ENCODE results near the gene EPS15.

Gene EPS15

GRCh38 chr1:51432146-51432545 is 86.9 kb downstream of the EPS15 start:
- DNase-seq (ENCODE audit: low spot score), result no peak
- H3K36me3 Mint-ChIP-seq (ENCODE audit: low read depth), result peaks cover 43% of the 10 kb centered on the region
- H3K4me3 Mint-ChIP-seq, result no peak overlapping the region
- no peaks in the 10 kb centered on the region for H3K27me3 Mint-ChIP-seq (ENCODE audit: low read depth)
- H3K9me3 Mint-ChIP-seq, result no peaks in the 10 kb centered on the region
- H3K4me1 Mint-ChIP-seq (ENCODE audit: low read depth), result peaks cover 26% of the 10 kb centered on the region
- H3K27ac Mint-ChIP-seq, result no peak overlapping the region

GRCh38 chr1:51427438-51427837 is 91.6 kb downstream of the EPS15 start:
- peaks cover 33% of the 10 kb centered on the region for H3K36me3 Mint-ChIP-seq (ENCODE audit: low read depth)
- no peaks in the 10 kb centered on the region for H3K9me3 Mint-ChIP-seq
- no peak overlapping the region for H3K4me3 Mint-ChIP-seq
- DNase-seq (ENCODE audit: low spot score), result no peak
- H3K4me1 Mint-ChIP-seq (ENCODE audit: low read depth), result peaks cover 16% of the 10 kb centered on the region
- H3K27me3 Mint-ChIP-seq (ENCODE audit: low read depth), result no peaks in the 10 kb centered on the region
- H3K27ac Mint-ChIP-seq, result no peak overlapping the region

GRCh38 chr1:51425955-51426354 is 93.1 kb downstream of the EPS15 start:
- no peaks in the 10 kb centered on the region for H3K27me3 Mint-ChIP-seq (ENCODE audit: low read depth)
- H3K4me3 Mint-ChIP-seq, result no peak overlapping the region
- H3K4me1 Mint-ChIP-seq (ENCODE audit: low read depth), result peaks cover 22% of the 10 kb centered on the region
- H3K9me3 Mint-ChIP-seq, result no peaks in the 10 kb centered on the region
- peaks cover 40% of the 10 kb centered on the region for H3K36me3 Mint-ChIP-seq (ENCODE audit: low read depth)
- no peak overlapping the region for H3K27ac Mint-ChIP-seq
- no peak for DNase-seq (ENCODE audit: low spot score)

- peaks cover 46% of the 10 kb centered on the region for H3K36me3 Mint-ChIP-seq (ENCODE audit: low read depth)
- no peak overlapping the region for H3K4me3 Mint-ChIP-seq
- no peak for DNase-seq (ENCODE audit: low spot score)
- no peaks in the 10 kb centered on the region for H3K27me3 Mint-ChIP-seq (ENCODE audit: low read depth)
- no peak overlapping the region for H3K27ac Mint-ChIP-seq
- H3K9me3 Mint-ChIP-seq, result no peaks in the 10 kb centered on the region
- peaks cover 22% of the 10 kb centered on the region for H3K4me1 Mint-ChIP-seq (ENCODE audit: low read depth)
These were observed 93.8 kb downstream of the EPS15 start for GRCh38 chr1:51425273-51425672.

GRCh38 chr1:51423073-51423821 is 95.8 kb downstream of the EPS15 start:
- Mint-ChIP-seq H3K27ac (no peak overlapping the region), H3K36me3 (ENCODE audit: low read depth) (peaks cover 51% of the 10 kb centered on the region), H3K4me1 (ENCODE audit: low read depth) (peaks cover 13% of the 10 kb centered on the region), H3K4me3 (no peak overlapping the region), H3K27me3 (ENCODE audit: low read depth) (no peaks in the 10 kb centered on the region), H3K9me3 (no peaks in the 10 kb centered on the region)
- DNase-seq (ENCODE audit: low spot score), result no peak

GRCh38 chr1:51422367-51423072 is 96.5 kb downstream of the EPS15 start:
- H3K27ac Mint-ChIP-seq, result no peak overlapping the region
- H3K4me1 Mint-ChIP-seq (ENCODE audit: low read depth), result peaks cover 13% of the 10 kb centered on the region
- no peaks in the 10 kb centered on the region for H3K9me3 Mint-ChIP-seq
- H3K27me3 Mint-ChIP-seq (ENCODE audit: low read depth), result no peaks in the 10 kb centered on the region
- no peak overlapping the region for H3K4me3 Mint-ChIP-seq
- peaks cover 51% of the 10 kb centered on the region for H3K36me3 Mint-ChIP-seq (ENCODE audit: low read depth)
- no peak for DNase-seq (ENCODE audit: low spot score)

- Mint-ChIP-seq H3K4me3 (no peak overlapping the region), H3K36me3 (ENCODE audit: low read depth) (peaks cover 47% of the 10 kb centered on the region), H3K4me1 (ENCODE audit: low read depth) (peaks cover 13% of the 10 kb centered on the region), H3K9me3 (no peaks in the 10 kb centered on the region), H3K27me3 (ENCODE audit: low read depth) (no peaks in the 10 kb centered on the region), H3K27ac (no peak overlapping the region)
- no peak for DNase-seq (ENCODE audit: low spot score)
These were observed 97.1 kb downstream of the EPS15 start for GRCh38 chr1:51421964-51422363.

- Mint-ChIP-seq H3K4me1 (ENCODE audit: low read depth) (peaks cover 13% of the 10 kb centered on the region), H3K4me3 (no peak overlapping the region), H3K9me3 (no peaks in the 10 kb centered on the region), H3K36me3 (ENCODE audit: low read depth) (peaks cover 46% of the 10 kb centered on the region), H3K27ac (no peak overlapping the region), H3K27me3 (ENCODE audit: low read depth) (no peaks in the 10 kb centered on the region)
- no peak for DNase-seq (ENCODE audit: low spot score)
These were observed 98.0 kb downstream of the EPS15 start for GRCh38 chr1:51420867-51421627.

- Mint-ChIP-seq H3K4me3 (no peak overlapping the region), H3K9me3 (no peaks in the 10 kb centered on the region), H3K4me1 (ENCODE audit: low read depth) (peaks cover 10% of the 10 kb centered on the region), H3K36me3 (ENCODE audit: low read depth) (peaks cover 43% of the 10 kb centered on the region), H3K27ac (no peak overlapping the region), H3K27me3 (ENCODE audit: low read depth) (no peaks in the 10 kb centered on the region)
- DNase-seq (ENCODE audit: low spot score), result no peak
These were observed 100.6 kb downstream of the EPS15 start for GRCh38 chr1:51418384-51418959.

GRCh38 chr1:51417496-51418383 is 101.3 kb downstream of the EPS15 start:
- peaks cover 48% of the 10 kb centered on the region for H3K36me3 Mint-ChIP-seq (ENCODE audit: low read depth)
- H3K4me1 Mint-ChIP-seq (ENCODE audit: low read depth), result peaks cover 12% of the 10 kb centered on the region
- H3K27ac Mint-ChIP-seq, result no peak overlapping the region
- no peak for DNase-seq (ENCODE audit: low spot score)
- no peaks in the 10 kb centered on the region for H3K27me3 Mint-ChIP-seq (ENCODE audit: low read depth)
- no peak overlapping the region for H3K4me3 Mint-ChIP-seq
- no peaks in the 10 kb centered on the region for H3K9me3 Mint-ChIP-seq

GRCh38 chr1:51416910-51417309 is 102.2 kb downstream of the EPS15 start:
- H3K27me3 Mint-ChIP-seq (ENCODE audit: low read depth), result no peaks in the 10 kb centered on the region
- no peak for DNase-seq (ENCODE audit: low spot score)
- H3K27ac Mint-ChIP-seq, result no peak overlapping the region
- H3K36me3 Mint-ChIP-seq (ENCODE audit: low read depth), result peaks cover 53% of the 10 kb centered on the region
- no peak overlapping the region for H3K4me3 Mint-ChIP-seq
- H3K4me1 Mint-ChIP-seq (ENCODE audit: low read depth), result peaks cover 6% of the 10 kb centered on the region
- H3K9me3 Mint-ChIP-seq, result peaks cover under 1% of the 10 kb centered on the region

- Mint-ChIP-seq H3K27ac (no peak overlapping the region), H3K4me1 (ENCODE audit: low read depth) (peaks cover 3% of the 10 kb centered on the region), H3K9me3 (peaks cover 3% of the 10 kb centered on the region), H3K4me3 (no peak overlapping the region), H3K36me3 (ENCODE audit: low read depth) (peaks cover 50% of the 10 kb centered on the region), H3K27me3 (ENCODE audit: low read depth) (no peaks in the 10 kb centered on the region)
- DNase-seq (ENCODE audit: low spot score), result no peak
These were observed 103.1 kb downstream of the EPS15 start for GRCh38 chr1:51415963-51416362.

- DNase-seq (ENCODE audit: low spot score), result no peak
- no peak overlapping the region for H3K4me3 Mint-ChIP-seq
- H3K36me3 Mint-ChIP-seq (ENCODE audit: low read depth), result peaks cover 40% of the 10 kb centered on the region
- peaks cover 3% of the 10 kb centered on the region for H3K9me3 Mint-ChIP-seq
- H3K27ac Mint-ChIP-seq, result no peak overlapping the region
- peaks cover 3% of the 10 kb centered on the region for H3K4me1 Mint-ChIP-seq (ENCODE audit: low read depth)
- H3K27me3 Mint-ChIP-seq (ENCODE audit: low read depth), result no peaks in the 10 kb centered on the region
These were observed 104.3 kb downstream of the EPS15 start for GRCh38 chr1:51414811-51415210.

All from T-helper 2 cell treated with Interferon-gamma antibody and Interleukin-4, amounts not matched to agents 5 μg/mL and 100 μg/mL, for 36 hours (primary cell).